VCaP (cell line): Measurements from ENCODE around the gene DMRT3.

Experiments
- H3K27ac ChIP-seq: fragments of 450-650 bp; 2 replicates; pipeline ENCODE4 v1.5.1; 2017
- CTCF ChIP-seq: fragments of 450-650 bp; conservative IDR thresholded peaks from 2 replicates; pipeline ENCODE4 v1.5.1; 2017; ENCODE audit warnings: mild to moderate bottlenecking, moderate library complexity

DMRT3 gene

GRCh38 chr9:1007312-1007711, 30.9 kb downstream of the DMRT3 start:
- H3K27ac ChIP-seq, result no peak overlapping the region
- TF ChIP-seq CTCF, result no peak

- no peak overlapping the region for H3K27ac ChIP-seq
- no peak for TF ChIP-seq CTCF
These were observed 31.8 kb downstream of the DMRT3 start for GRCh38 chr9:1008216-1008615.

GRCh38 chr9:1009101-1009707, 32.7 kb downstream of the DMRT3 start:
- TF ChIP-seq CTCF, result peak; percentile 99
- no peak overlapping the region for H3K27ac ChIP-seq

GRCh38 chr9:1013021-1013420, 36.6 kb downstream of the DMRT3 start:
- H3K27ac ChIP-seq, result no peak overlapping the region
- no peak for TF ChIP-seq CTCF

- H3K27ac ChIP-seq, result no peak overlapping the region
- TF ChIP-seq CTCF, result no peak
These were observed 37.8 kb downstream of the DMRT3 start for GRCh38 chr9:1014225-1014624.

- TF ChIP-seq CTCF, result no peak
These were observed 38.2 kb downstream of the DMRT3 start for GRCh38 chr9:1014640-1015039.

GRCh38 chr9:1018121-1018520, 41.7 kb downstream of the DMRT3 start:
- no peak overlapping the region for H3K27ac ChIP-seq
- TF ChIP-seq CTCF, result peak; percentile 83

More at GRCh38 chr9:1014640-1015039, 38.2 kb downstream of the DMRT3 start:
- no peak overlapping the region for H3K27ac ChIP-seq

- no peak for TF ChIP-seq CTCF
These were observed 47.7 kb downstream of the DMRT3 start for GRCh38 chr9:1024112-1024511.

More at GRCh38 chr9:1024112-1024511, 47.7 kb downstream of the DMRT3 start:
- H3K27ac ChIP-seq, result no peak overlapping the region
